ENCODE results near the gene GRK1. TPM values are rescaled to one million over a fixed set of nuclear protein-coding genes. Genes with fewer than 3 reads are reported as not detected.

Gene GRK1
- total RNA-seq, 4 donors from 2014 or later = 0.88 to 1.7 TPM; not detected in 2

DNA sequence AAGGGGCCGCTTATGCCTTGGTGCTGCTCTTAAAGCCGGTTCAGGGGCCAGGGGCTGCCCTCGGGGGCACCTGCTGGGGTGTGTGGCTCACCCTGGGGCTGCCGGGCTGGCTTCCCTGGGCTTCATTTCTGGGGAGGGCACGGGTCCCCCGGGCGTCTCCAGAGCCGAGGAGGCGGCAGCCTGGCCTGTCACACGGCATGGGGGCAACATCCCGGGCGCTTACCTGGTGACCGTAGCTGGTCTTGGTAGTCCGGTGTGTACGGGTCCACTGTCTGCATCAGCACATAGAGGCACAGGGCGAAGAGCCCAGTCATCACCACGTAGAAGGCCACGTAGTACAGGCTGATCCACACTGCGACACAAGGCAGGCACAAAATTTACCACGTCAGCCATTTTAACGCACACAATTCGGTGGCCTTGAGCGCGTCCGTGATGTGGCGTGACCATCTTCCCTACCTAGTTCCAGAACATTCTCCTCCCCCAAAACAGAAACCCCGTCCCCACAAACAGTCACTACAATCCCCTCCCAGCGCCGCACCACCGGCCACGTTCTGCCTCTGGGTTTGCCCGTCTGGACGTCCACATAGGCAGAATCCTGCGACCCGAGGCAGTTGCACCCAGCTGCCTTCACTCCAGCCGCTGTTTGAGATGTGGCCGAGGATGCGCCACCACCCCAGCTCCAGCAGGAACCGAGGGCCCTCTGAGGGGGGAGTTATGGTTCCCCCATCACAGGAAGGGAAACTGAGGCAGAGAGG lies 12.3 kb upstream of the GRK1 start:
- H3K4me1 ChIP-seq = no peaks in the 10 kb centered on the region
- H3K36me3 ChIP-seq = no peaks in the 10 kb centered on the region
- DNase-seq = peak in 2 of 3 donors; percentile 35 to 37
- TF ChIP-seq, protein P1, sequence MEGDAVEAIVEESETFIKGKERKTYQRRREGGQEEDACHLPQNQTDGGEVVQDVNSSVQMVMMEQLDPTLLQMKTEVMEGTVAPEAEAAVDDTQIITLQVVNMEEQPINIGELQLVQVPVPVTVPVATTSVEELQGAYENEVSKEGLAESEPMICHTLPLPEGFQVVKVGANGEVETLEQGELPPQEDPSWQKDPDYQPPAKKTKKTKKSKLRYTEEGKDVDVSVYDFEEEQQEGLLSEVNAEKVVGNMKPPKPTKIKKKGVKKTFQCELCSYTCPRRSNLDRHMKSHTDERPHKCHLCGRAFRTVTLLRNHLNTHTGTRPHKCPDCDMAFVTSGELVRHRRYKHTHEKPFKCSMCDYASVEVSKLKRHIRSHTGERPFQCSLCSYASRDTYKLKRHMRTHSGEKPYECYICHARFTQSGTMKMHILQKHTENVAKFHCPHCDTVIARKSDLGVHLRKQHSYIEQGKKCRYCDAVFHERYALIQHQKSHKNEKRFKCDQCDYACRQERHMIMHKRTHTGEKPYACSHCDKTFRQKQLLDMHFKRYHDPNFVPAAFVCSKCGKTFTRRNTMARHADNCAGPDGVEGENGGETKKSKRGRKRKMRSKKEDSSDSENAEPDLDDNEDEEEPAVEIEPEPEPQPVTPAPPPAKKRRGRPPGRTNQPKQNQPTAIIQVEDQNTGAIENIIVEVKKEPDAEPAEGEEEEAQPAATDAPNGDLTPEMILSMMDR (IDR thresholded peaks at IDR 0.05) = no peak
- TF ChIP-seq POLR2A (IDR thresholded peaks at IDR 0.05) = no peak
- H3K9me3 ChIP-seq = no peaks in the 10 kb centered on the region
- H3K4me3 ChIP-seq = no peak overlapping the region
- H3K27ac ChIP-seq = no peak overlapping the region
- H3K27me3 ChIP-seq = no peaks in the 10 kb centered on the region

DNA sequence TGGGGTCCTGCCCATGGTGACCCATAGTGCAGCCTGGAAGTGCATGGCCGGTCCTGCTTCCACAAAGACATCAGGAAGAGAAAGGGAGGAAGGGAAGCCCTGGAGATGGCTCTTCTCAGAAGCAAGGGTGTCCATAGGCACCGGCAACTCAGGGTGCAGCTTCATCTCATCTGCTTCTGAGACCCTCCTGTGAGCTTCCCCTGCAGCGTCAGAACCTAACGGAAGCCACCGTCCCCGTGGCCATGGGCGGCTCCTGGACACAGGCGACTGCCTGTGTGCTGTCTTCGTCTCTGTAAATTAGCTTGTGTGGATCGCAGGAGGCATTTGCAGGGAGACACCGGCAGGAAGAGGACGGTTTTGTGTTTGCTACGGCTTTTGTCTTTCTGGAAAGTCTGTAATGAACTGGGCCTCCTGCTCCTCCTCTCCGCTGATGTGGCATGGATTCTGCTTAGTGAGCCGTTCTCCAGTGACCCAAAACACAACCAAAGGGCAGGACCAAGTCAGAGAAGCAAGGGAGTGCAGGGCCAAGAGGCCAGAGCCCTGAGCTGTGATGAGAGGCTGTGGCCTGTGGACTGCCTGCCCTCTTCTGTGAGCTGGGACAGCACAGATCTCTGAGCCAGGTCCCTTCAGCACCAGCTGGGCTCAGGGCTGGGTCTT lies 11.5 kb upstream of the GRK1 start:
- peak in 2 of 3 donors; percentile 15 to 28 for DNase-seq
- H3K27ac ChIP-seq = no peak overlapping the region

DNA sequence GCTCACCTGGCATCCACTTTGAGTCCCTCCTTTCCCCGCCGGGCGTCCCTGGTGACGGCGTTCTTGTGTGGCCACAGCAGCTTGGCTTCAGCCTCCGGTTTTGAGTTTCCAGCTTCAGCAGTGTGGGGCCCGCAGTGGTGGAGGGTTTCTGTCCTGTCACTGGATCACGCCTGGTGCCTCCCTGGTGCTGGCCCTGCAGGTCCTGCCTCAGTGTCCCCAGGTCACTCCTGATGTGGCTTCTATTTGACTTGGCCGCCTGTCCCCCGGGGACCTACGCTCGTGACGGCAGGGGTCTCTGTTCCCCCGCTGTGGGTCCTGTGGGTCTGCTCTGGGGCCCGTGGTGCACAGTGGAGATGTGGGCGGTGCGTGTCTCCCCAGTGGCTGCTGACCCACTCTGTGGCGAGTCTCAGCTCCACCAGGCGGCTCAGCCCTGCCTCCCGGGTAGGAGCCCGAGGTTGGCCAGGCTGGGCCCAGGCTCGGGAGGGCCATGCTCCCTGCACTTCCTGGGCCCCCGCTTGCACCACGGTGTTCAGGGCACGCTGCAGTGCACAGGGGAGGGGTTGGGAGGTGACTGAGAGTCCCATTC lies 10.9 kb upstream of the GRK1 start:
- no peaks in the 10 kb centered on the region for H3K4me1 ChIP-seq
- no peak overlapping the region for H3K4me3 ChIP-seq
- no peaks in the 10 kb centered on the region for H3K36me3 ChIP-seq
- H3K27ac ChIP-seq = no peak overlapping the region
- TF ChIP-seq, protein P1 (IDR thresholded peaks at IDR 0.05) = no peak
- TF ChIP-seq POLR2A (IDR thresholded peaks at IDR 0.05) = no peak
- DNase-seq = peak in 2 of 3 donors; percentile 40
- H3K9me3 ChIP-seq = no peaks in the 10 kb centered on the region
- H3K27me3 ChIP-seq = no peaks in the 10 kb centered on the region

More for the DNA sequence above, 11.5 kb upstream of the GRK1 start:
- no peaks in the 10 kb centered on the region for H3K4me1 ChIP-seq
- no peak overlapping the region for H3K4me3 ChIP-seq
- no peaks in the 10 kb centered on the region for H3K9me3 ChIP-seq
- no peaks in the 10 kb centered on the region for H3K27me3 ChIP-seq
- H3K36me3 ChIP-seq = no peaks in the 10 kb centered on the region
- no peak for TF ChIP-seq POLR2A (IDR thresholded peaks at IDR 0.05)
- TF ChIP-seq, protein P1 (IDR thresholded peaks at IDR 0.05) = no peak

DNA sequence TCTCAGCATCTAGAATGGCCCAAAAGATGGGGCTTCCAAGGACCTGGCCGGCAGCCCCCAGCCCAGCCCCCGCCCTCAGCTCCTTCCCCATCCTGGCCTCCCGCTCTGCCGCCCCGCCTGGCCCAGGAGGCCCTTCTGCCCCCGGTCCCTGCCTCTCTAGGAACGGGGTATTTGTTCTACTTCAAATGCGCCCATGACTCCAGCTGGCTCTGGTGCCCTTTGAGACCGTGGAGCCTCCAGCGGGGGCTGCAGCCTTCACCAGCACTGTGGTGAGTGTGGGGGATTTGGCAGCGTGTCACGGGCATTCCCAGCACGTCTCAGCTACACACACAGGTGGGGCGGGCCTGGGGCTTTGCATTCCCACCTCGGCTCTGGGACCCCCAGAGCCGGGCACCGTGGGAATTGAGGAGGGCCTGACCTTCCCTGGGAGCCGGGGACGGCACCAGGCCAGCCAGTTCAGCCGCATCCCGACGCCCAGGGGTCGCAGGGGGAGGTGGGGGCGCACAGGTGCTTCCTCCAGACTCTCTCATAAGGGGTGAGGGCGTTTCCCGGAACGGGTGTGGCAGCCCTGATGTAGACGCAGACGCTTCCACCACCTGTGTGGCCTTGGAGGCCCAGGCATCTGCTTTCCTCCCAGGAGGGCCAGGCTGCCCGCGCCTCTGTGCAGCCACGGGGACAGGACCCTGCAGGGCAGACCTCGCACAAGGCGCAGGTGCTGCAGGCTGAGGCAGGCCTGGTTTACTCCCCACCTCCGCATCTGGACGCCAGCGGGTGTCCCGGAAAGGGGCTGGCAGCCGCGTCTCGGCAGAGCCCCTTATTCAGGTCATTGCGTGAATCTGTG lies 10.0 kb upstream of the GRK1 start:
- Histone ChIP-seq H3K27me3 (no peaks in the 10 kb centered on the region), H3K4me1 (no peaks in the 10 kb centered on the region), H3K36me3 (no peaks in the 10 kb centered on the region), H3K27ac (no peak overlapping the region), H3K9me3 (no peaks in the 10 kb centered on the region), H3K4me3 (no peak overlapping the region)
- peak in 2 of 3 donors; percentile 41 to 46 for DNase-seq
- TF ChIP-seq POLR2A (IDR thresholded peaks at IDR 0.05) = no peak
- TF ChIP-seq, protein P1 (IDR thresholded peaks at IDR 0.05) = no peak

Data from Peyer's patch (tissue), 4 donors.